Neuronal stem cell (in vitro differentiated cells): ENCODE data around the gene MGAT3.
"Not testable (repeated sequence)": the region's sequence is repeated elsewhere in the genome, so short reads cannot be mapped to it uniquely, and the experiment has no call there.

Source experiments
- DNase-seq: peaks from one replicate; pipeline ENCODE4 v3.0.0-alpha.2; 2013; ENCODE audit warnings: low spot score
- H2AFZ ChIP-seq: one replicate; pipeline ENCODE4 v1.6.1; 2013; ENCODE audit warnings: mild to moderate bottlenecking, low read length, inconsistent platforms
- H2AK5ac ChIP-seq: 2 replicates; pipeline ENCODE4 v1.6.1; 2013; ENCODE audit warnings: low read depth, mild to moderate bottlenecking, inconsistent platforms, low read length, moderate library complexity, mixed read lengths
- H2BK120ac ChIP-seq: 2 replicates; pipeline ENCODE4 v1.6.1; 2013; ENCODE audit warnings: low read depth, mild to moderate bottlenecking, inconsistent platforms, low read length, moderate library complexity, mixed read lengths
- H2BK12ac ChIP-seq: one replicate; pipeline ENCODE4 v1.6.1; 2013; ENCODE audit warnings: low read length, inconsistent platforms
- H2BK15ac ChIP-seq: 2 replicates; pipeline ENCODE4 v1.6.1; 2013; ENCODE audit warnings: mild to moderate bottlenecking, low read length, inconsistent platforms, mixed read lengths
- H2BK5ac ChIP-seq: one replicate; pipeline ENCODE4 v1.6.1; 2013; ENCODE audit warnings: inconsistent platforms, mild to moderate bottlenecking, low read length, moderate library complexity
- H3K14ac ChIP-seq: one replicate; pipeline ENCODE4 v1.6.1; 2013; ENCODE audit warnings: low read length, inconsistent platforms
- H3K18ac ChIP-seq: 2 replicates; pipeline ENCODE4 v1.6.1; 2013; ENCODE audit warnings: low read length, inconsistent platforms
- H3K23ac ChIP-seq: 2 replicates; pipeline ENCODE4 v1.6.1; 2013; ENCODE audit warnings: low read depth, mild to moderate bottlenecking, mixed read lengths, low read length, inconsistent platforms; ENCODE audit not compliant: poor library complexity
- H3K27ac ChIP-seq: replicated peaks from 3 replicates; pipeline ENCODE4 v1.5.1; 2013; ENCODE audit warnings: low read length, inconsistent platforms
- H3K27me3 ChIP-seq, 3 experiments: 2 replicates each; pipeline ENCODE4 v1.6.1; 2013; ENCODE audit warnings: low read length in 3 of 3, mild to moderate bottlenecking in 2 of 3, inconsistent platforms in 1 of 3, low read depth in 1 of 3, mixed read lengths in 1 of 3, moderate library complexity in 1 of 3; ENCODE audit not compliant: control insufficient read depth in 3 of 3, insufficient read depth in 3 of 3
- H3K36me3 ChIP-seq, 2 donors: replicated peaks in 1 of 2; 2 replicates each; pipeline ENCODE4 v1.6.1; 2013; ENCODE audit warnings: low read length in 2 of 2; ENCODE audit not compliant: control insufficient read depth in 2 of 2, insufficient read depth in 2 of 2
- H3K4ac ChIP-seq: 2 replicates; pipeline ENCODE4 v1.6.1; 2013; ENCODE audit warnings: inconsistent platforms, mild to moderate bottlenecking, low read length, moderate library complexity
- H3K4me1 ChIP-seq, 2 donors: 1 replicate in 1 of 2; 2 replicates in 1 of 2; pipeline ENCODE4 v1.6.1; 2013; ENCODE audit warnings: low read length in 2 of 2, low read depth in 1 of 2; ENCODE audit not compliant: control insufficient read depth in 2 of 2, insufficient read depth in 1 of 2
- H3K4me2 ChIP-seq: one replicate; pipeline ENCODE4 v1.6.1; 2013; ENCODE audit warnings: mild to moderate bottlenecking, low read length, inconsistent platforms; ENCODE audit not compliant: insufficient read depth, poor library complexity, severe bottlenecking
- H3K4me3 ChIP-seq, 2 donors: 2 replicates each; pipeline ENCODE4 v1.5.1; 2013; ENCODE audit warnings: low read length in 2 of 2, mild to moderate bottlenecking in 2 of 2, inconsistent platforms in 1 of 2, moderate library complexity in 1 of 2
- H3K79me1 ChIP-seq: one replicate; pipeline ENCODE4 v1.6.1; 2013; ENCODE audit warnings: low read depth, mild to moderate bottlenecking, inconsistent platforms, low read length, moderate library complexity
- H3K9ac ChIP-seq: one replicate; pipeline ENCODE4 v1.6.1; 2013; ENCODE audit warnings: mild to moderate bottlenecking, low read depth, low read length, inconsistent platforms; ENCODE audit not compliant: poor library complexity
- H3K9me3 ChIP-seq, 2 donors: replicated peaks in 1 of 2; 2 replicates each; pipeline versions ENCODE3 to v1.6.1; 2013; ENCODE audit warnings: low read length in 2 of 2, mild to moderate bottlenecking in 2 of 2, inconsistent platforms in 1 of 2, low read depth in 1 of 2, mixed read lengths in 1 of 2, moderate library complexity in 1 of 2; ENCODE audit not compliant: control insufficient read depth in 2 of 2, insufficient read depth in 1 of 2
- H4K8ac ChIP-seq: one replicate; pipeline ENCODE4 v1.6.1; 2013; ENCODE audit warnings: low read depth, mild to moderate bottlenecking, inconsistent platforms, low read length, moderate library complexity
- H4K91ac ChIP-seq: one replicate; pipeline ENCODE4 v1.6.1; 2013; ENCODE audit warnings: low read length, low read depth, mild to moderate bottlenecking, inconsistent platforms; ENCODE audit not compliant: poor library complexity
- WGBS, 2 donors: extraction: QIAGEN DNeasy Blood & Tissue Kit; methylation state at CpG; one replicate each; pipeline ENCODE4 v1.1.7; 2013; ENCODE audit warnings: missing lambda C conversion rate in 2 of 2, mixed read lengths in 1 of 2; ENCODE audit not compliant: insufficient read length in 2 of 2, insufficient replicate concordance in 1 of 2; ENCODE audit errors: extremely low coverage in 2 of 2; 5-methylcytosine and 5-hydroxymethylcytosine counted together

Gene MGAT3

DNA sequence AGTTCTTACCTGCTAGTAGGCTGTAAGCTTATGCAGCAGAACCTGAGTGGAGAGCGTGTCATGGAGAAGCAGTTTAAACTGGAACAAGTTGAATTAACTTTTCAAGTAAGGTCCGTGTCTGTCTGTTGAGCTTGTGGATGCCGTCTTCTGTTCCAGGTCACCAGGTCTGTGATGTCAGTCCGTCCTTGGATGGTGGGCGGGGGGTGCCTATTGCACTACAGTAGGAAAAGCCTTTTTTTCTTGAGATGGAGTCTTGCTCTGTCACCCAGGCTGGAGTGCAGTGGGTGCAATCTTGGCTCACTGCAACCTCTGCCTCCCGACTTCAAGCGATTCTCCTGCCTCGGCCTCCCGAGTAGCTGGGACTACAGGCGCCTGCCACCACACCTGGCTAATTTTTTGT, 50.2 kb downstream of the MGAT3 start:
- H4K91ac ChIP-seq, H2BK5ac ChIP-seq, DNase-seq, H3K27me3 ChIP-seq, H3K27ac ChIP-seq, H3K79me1 ChIP-seq, H4K8ac ChIP-seq, H2BK120ac ChIP-seq, H3K14ac ChIP-seq, H3K4ac ChIP-seq, H2BK15ac ChIP-seq, H3K9me3 ChIP-seq, H2AK5ac ChIP-seq, H3K23ac ChIP-seq, H3K9ac ChIP-seq, H2BK12ac ChIP-seq, H2AFZ ChIP-seq, H3K4me3 ChIP-seq, H3K4me2 ChIP-seq, H3K18ac ChIP-seq, H3K4me1 ChIP-seq: not testable (repeated sequence)
- H3K36me3 ChIP-seq: peaks cover 44 to 86% of the 10 kb centered on the region in 2 donors
- WGBS, 2 donors: no CpG with 5 or more reads among the region's 10 CpGs

DNA sequence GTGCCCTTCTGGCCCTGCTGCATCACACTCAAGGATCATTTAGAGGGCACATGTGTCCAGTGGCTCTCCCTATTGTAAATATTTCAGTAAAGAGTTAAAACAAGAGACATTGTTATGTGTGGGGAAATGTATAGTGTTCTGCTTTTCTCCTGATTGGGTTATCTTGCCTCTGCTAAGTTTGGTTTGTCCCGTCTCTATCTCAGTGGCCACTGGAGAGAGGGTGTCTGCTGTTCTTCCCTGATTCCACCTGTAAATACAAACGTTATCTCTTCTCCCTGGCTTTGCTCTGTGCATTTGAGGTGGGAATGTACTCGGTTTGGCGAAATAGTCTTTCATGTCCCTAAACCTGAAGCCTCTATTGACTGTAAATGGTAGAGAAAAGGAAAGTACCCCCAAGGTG, 51.6 kb downstream of the MGAT3 start:
- Histone ChIP-seq H2AFZ (no peak overlapping the region), H2BK120ac (no peak overlapping the region), H2AK5ac (no peak overlapping the region), H3K79me1 (peaks cover 5% of the 10 kb centered on the region), H2BK15ac (no peak overlapping the region), H2BK5ac (no peak overlapping the region), H3K27me3 (no peaks in the 10 kb centered on the region), H4K8ac (no peak overlapping the region), H3K4me3 (no peak overlapping the region), H3K9me3 (no peaks in the 10 kb centered on the region), H3K4ac (no peak overlapping the region), H3K14ac (no peak overlapping the region), H3K23ac (no peak overlapping the region), H4K91ac (no peak overlapping the region), H3K18ac (no peak overlapping the region), H3K4me1 (no peaks in the 10 kb centered on the region), H3K36me3 (peaks cover 50 to 95% of the 10 kb centered on the region in 2 donors), H3K9ac (no peak overlapping the region), H3K4me2 (no peak overlapping the region), H2BK12ac (no peak overlapping the region), H3K27ac (no peak overlapping the region)
- no CpG with 5 or more reads among the region's 4 CpGs for WGBS, 2 donors
- no peak for DNase-seq

DNA sequence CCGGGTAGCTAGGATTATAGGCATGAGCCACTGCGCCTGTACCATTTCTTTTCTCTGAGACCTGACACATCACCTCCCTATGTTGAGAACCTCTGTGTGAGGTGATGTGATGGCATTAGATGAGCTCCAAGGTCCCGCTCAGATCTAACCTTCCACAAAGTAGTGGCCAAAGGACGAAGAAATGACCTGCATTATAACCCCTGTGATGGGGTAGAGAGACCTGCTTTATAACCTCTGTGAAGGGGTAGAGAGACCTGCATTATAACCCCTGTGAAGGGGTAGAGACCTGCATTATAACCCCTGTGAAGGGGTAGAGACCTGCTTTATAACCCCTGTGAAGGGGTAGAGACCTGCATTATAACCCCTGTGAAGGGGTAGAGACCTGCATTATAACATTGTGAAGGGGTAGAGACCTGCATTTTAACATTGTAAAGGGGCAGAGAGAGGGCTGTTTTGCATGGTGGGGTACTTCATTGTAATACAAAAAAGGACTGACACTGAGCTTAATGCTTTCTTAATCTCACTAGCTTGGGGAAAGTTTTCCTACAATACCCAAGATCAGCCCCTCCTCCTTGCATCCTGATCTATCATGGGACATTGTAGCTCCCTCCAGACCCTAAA, 53.8 kb downstream of the MGAT3 start:
- Histone ChIP-seq H3K4ac (no peak overlapping the region), H2AK5ac (no peak overlapping the region), H4K91ac (no peak overlapping the region), H3K36me3 (peaks cover 55 to 95% of the 10 kb centered on the region in 2 donors), H3K27me3 (no peaks in the 10 kb centered on the region), H3K4me2 (no peak overlapping the region), H3K79me1 (peaks cover 6% of the 10 kb centered on the region), H2AFZ (no peak overlapping the region), H3K9me3 (no peaks in the 10 kb centered on the region), H3K4me3 (no peak overlapping the region), H3K27ac (no peak overlapping the region), H2BK15ac (no peak overlapping the region), H2BK12ac (no peak overlapping the region), H3K9ac (no peak overlapping the region), H4K8ac (no peak overlapping the region), H3K18ac (no peak overlapping the region), H3K23ac (no peak overlapping the region), H2BK5ac (no peak overlapping the region), H3K14ac (no peak overlapping the region), H2BK120ac (no peak overlapping the region), H3K4me1 (no peaks in the 10 kb centered on the region)
- no CpG with 5 or more reads among the region's 4 CpGs for WGBS, 2 donors
- no peak for DNase-seq

GRCh38 chr22:39511226-39511625, 54.4 kb downstream of the MGAT3 start:
- Histone ChIP-seq H2AK5ac (no peak overlapping the region), H3K4me1 (no peaks in the 10 kb centered on the region), H3K18ac (no peak overlapping the region), H3K4me3 (no peak overlapping the region), H3K9ac (no peak overlapping the region), H3K4me2 (no peak overlapping the region), H3K27me3 (no peaks in the 10 kb centered on the region), H3K27ac (no peak overlapping the region), H3K36me3 (peaks cover 51 to 95% of the 10 kb centered on the region in 2 donors), H2AFZ (no peak overlapping the region), H3K79me1 (peaks cover 6% of the 10 kb centered on the region), H3K4ac (no peak overlapping the region), H2BK5ac (no peak overlapping the region), H3K23ac (no peak overlapping the region), H2BK12ac (no peak overlapping the region), H4K8ac (no peak overlapping the region), H2BK15ac (no peak overlapping the region), H3K9me3 (no peaks in the 10 kb centered on the region), H3K14ac (no peak overlapping the region), H2BK120ac (no peak overlapping the region), H4K91ac (no peak overlapping the region)
- WGBS, 2 donors: 100% methylated on average over 3 of the region's 13 CpGs; no CpG with 5 or more reads in 1 of the 2 donors
- DNase-seq: no peak
